ENCODE data around the gene MED12.

The MED12 gene

DNA sequence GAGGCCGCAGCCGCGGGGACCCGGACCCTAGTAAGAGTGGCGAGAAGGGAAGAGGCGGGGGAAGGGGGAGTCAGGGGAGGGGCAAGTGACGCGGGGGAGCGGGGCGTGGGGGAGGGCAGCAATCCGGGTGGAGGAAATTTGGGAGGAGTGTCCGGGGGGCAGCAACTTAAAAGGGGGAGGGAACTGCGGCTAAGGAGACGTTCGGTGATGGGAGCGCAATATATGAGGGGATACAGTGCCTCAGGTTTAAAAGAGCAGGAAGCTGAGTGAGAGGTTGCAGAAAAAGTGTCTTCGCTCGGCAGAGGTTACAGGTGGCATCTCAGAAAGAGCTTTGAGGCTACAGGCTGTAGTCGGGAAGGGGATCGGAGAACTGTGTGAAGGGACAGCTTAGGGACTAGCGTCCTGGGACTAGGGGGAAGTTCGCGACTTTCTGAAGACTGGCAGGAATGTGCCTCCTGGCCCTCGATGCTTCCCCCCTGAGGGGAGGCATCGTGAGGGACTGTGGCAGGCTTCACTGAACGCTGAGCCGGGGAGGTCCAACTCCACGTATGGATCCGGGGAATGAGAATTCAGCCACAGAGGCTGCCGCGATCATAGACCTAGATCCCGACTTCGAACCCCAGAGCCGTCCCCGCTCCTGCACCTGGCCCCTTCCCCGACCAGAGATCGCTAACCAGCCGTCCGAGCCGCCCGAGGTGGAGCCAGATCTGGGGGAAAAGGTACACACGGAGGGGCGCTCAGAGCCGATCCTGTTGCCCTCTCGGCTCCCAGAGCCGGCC, 22.2 kb upstream of the MED12 start:
- TF ChIP-seq, protein P1, sequence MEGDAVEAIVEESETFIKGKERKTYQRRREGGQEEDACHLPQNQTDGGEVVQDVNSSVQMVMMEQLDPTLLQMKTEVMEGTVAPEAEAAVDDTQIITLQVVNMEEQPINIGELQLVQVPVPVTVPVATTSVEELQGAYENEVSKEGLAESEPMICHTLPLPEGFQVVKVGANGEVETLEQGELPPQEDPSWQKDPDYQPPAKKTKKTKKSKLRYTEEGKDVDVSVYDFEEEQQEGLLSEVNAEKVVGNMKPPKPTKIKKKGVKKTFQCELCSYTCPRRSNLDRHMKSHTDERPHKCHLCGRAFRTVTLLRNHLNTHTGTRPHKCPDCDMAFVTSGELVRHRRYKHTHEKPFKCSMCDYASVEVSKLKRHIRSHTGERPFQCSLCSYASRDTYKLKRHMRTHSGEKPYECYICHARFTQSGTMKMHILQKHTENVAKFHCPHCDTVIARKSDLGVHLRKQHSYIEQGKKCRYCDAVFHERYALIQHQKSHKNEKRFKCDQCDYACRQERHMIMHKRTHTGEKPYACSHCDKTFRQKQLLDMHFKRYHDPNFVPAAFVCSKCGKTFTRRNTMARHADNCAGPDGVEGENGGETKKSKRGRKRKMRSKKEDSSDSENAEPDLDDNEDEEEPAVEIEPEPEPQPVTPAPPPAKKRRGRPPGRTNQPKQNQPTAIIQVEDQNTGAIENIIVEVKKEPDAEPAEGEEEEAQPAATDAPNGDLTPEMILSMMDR (IDR thresholded peaks at IDR 0.05; ENCODE audit: poor library complexity, severe bottlenecking): no peak
- H3K4me3 ChIP-seq (ENCODE audit: severe bottlenecking): peak overlapping the region; percentile 45
- ATAC-seq (ENCODE audit: low read depth): peak; percentile 42
- no peak overlapping the region for H3K27ac ChIP-seq (ENCODE audit: poor library complexity, severe bottlenecking)
- no peaks in the 10 kb centered on the region for H3K4me1 ChIP-seq (ENCODE audit: insufficient read depth, poor library complexity, severe bottlenecking)
- no peaks in the 10 kb centered on the region for H3K27me3 ChIP-seq (ENCODE audit: insufficient read depth, poor library complexity, severe bottlenecking)
- DNase-seq (ENCODE audit: low spot score): no peak
- H3K9me3 ChIP-seq (ENCODE audit: severe bottlenecking): no peaks in the 10 kb centered on the region
- no peaks in the 10 kb centered on the region for H3K36me3 ChIP-seq (ENCODE audit: low read depth)

GRCh38 chrX:71096760-71097032, 21.7 kb upstream of the MED12 start:
- no peak overlapping the region for H3K27ac ChIP-seq (ENCODE audit: poor library complexity, severe bottlenecking)
- ATAC-seq (ENCODE audit: low read depth): no peak
- H3K4me1 ChIP-seq (ENCODE audit: insufficient read depth, poor library complexity, severe bottlenecking): no peaks in the 10 kb centered on the region
- H3K36me3 ChIP-seq (ENCODE audit: low read depth): no peaks in the 10 kb centered on the region
- H3K9me3 ChIP-seq (ENCODE audit: severe bottlenecking): no peaks in the 10 kb centered on the region
- peak overlapping the region; percentile 45 for H3K4me3 ChIP-seq (ENCODE audit: severe bottlenecking)
- no peaks in the 10 kb centered on the region for H3K27me3 ChIP-seq (ENCODE audit: insufficient read depth, poor library complexity, severe bottlenecking)
- TF ChIP-seq, protein P1 (IDR thresholded peaks at IDR 0.05; ENCODE audit: poor library complexity, severe bottlenecking): no peak
- no peak for DNase-seq (ENCODE audit: low spot score)

GRCh38 chrX:71098302-71098701, 20.1 kb upstream of the MED12 start:
- no peak for ATAC-seq (ENCODE audit: low read depth)

GRCh38 chrX:71098951-71099506, 19.4 kb upstream of the MED12 start:
- H3K4me3 ChIP-seq (ENCODE audit: severe bottlenecking): no peak overlapping the region
- no peaks in the 10 kb centered on the region for H3K9me3 ChIP-seq (ENCODE audit: severe bottlenecking)
- no peak overlapping the region for H3K27ac ChIP-seq (ENCODE audit: poor library complexity, severe bottlenecking)
- DNase-seq (ENCODE audit: low spot score) (no peak), ATAC-seq (ENCODE audit: low read depth) (no peak)
- H3K36me3 ChIP-seq (ENCODE audit: low read depth): no peaks in the 10 kb centered on the region
- no peaks in the 10 kb centered on the region for H3K4me1 ChIP-seq (ENCODE audit: insufficient read depth, poor library complexity, severe bottlenecking)
- TF ChIP-seq, protein P1 (IDR thresholded peaks at IDR 0.05; ENCODE audit: poor library complexity, severe bottlenecking): no peak
- H3K27me3 ChIP-seq (ENCODE audit: insufficient read depth, poor library complexity, severe bottlenecking): no peaks in the 10 kb centered on the region

More at GRCh38 chrX:71098302-71098701, 20.1 kb upstream of the MED12 start:
- TF ChIP-seq, protein P1 (IDR thresholded peaks at IDR 0.05; ENCODE audit: poor library complexity, severe bottlenecking): peak; percentile 32
- H3K27ac ChIP-seq (ENCODE audit: poor library complexity, severe bottlenecking): no peak overlapping the region
- H3K4me1 ChIP-seq (ENCODE audit: insufficient read depth, poor library complexity, severe bottlenecking): no peaks in the 10 kb centered on the region
- H3K36me3 ChIP-seq (ENCODE audit: low read depth): no peaks in the 10 kb centered on the region
- no peaks in the 10 kb centered on the region for H3K27me3 ChIP-seq (ENCODE audit: insufficient read depth, poor library complexity, severe bottlenecking)
- no peak for DNase-seq (ENCODE audit: low spot score)
- H3K4me3 ChIP-seq (ENCODE audit: severe bottlenecking): no peak overlapping the region
- H3K9me3 ChIP-seq (ENCODE audit: severe bottlenecking): no peaks in the 10 kb centered on the region

DNA sequence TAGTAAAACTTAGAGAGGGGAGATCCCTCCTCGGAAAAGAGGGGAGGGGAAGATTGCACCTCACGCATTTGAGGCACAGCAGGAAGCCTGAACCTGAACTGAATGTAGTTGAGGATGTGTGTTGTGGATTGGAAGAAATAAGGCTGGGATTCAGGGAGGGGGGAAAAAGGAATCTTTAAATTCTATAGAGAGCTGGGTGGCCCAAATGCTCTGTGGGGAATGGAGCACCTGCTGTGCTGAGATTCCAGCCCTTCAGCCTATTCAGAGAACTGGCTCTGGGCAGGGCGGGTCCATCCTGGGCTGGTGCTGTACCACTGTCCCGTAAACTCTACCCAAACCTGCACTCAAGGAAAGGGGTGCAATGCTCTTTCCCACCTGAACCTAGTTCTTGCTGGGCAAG, 18.7 kb upstream of the MED12 start:
- TF ChIP-seq, protein P1 (IDR thresholded peaks at IDR 0.05; ENCODE audit: poor library complexity, severe bottlenecking): no peak

More for the DNA sequence above, 18.7 kb upstream of the MED12 start:
- no peak overlapping the region for H3K27ac ChIP-seq (ENCODE audit: poor library complexity, severe bottlenecking)
- no peaks in the 10 kb centered on the region for H3K4me1 ChIP-seq (ENCODE audit: insufficient read depth, poor library complexity, severe bottlenecking)
- H3K36me3 ChIP-seq (ENCODE audit: low read depth): no peaks in the 10 kb centered on the region
- DNase-seq (ENCODE audit: low spot score): no peak
- no peak overlapping the region for H3K4me3 ChIP-seq (ENCODE audit: severe bottlenecking)
- H3K9me3 ChIP-seq (ENCODE audit: severe bottlenecking): no peaks in the 10 kb centered on the region
- H3K27me3 ChIP-seq (ENCODE audit: insufficient read depth, poor library complexity, severe bottlenecking): no peaks in the 10 kb centered on the region
- ATAC-seq (ENCODE audit: low read depth): no peak

Measured in RWPE2 (cell line).